Keratinocyte (primary cell): ENCODE results near the gene NHERF2. TPM values are rescaled to one million over a fixed set of nuclear protein-coding genes. Genes with fewer than 3 reads are reported as not detected.

Experiments
- DNase-seq: peaks from one replicate; pipeline ENCODE4 v3.0.0-alpha.2; 2011; ENCODE audit warnings: low read depth, missing footprints, low spot score
- FAIRE-seq: peaks from 2 replicates; lab custom pipeline; 2011; peaks lifted over from hg19 to GRCh38; lab: Jason Lieb, UNC
- H2AFZ ChIP-seq: 2 replicates; pipeline ENCODE4 v1.6.0; 2012; ENCODE audit warnings: low read length, control low read depth, inconsistent platforms; ENCODE audit not compliant: control insufficient read depth
- H3K27ac ChIP-seq: 2 replicates; pipeline ENCODE4 v1.5.1; 2011; ENCODE audit warnings: low read length; ENCODE audit not compliant: control insufficient read depth, insufficient read depth
- H3K27me3 ChIP-seq: 3 replicates; pipeline ENCODE4 v1.6.0; 2011; ENCODE audit warnings: low read length; ENCODE audit not compliant: control insufficient read depth, insufficient read depth; ENCODE audit errors: extremely low read depth
- H3K36me3 ChIP-seq, 2 experiments: 2 replicates in 1 of 2; 3 replicates in 1 of 2; pipeline ENCODE4 v1.5.1; 2011; ENCODE audit warnings: low read length in 2 of 2, mild to moderate bottlenecking in 1 of 2; ENCODE audit not compliant: control insufficient read depth in 2 of 2, insufficient read depth in 2 of 2; ENCODE audit errors: extremely low read depth in 1 of 2
- H3K4me1 ChIP-seq: 3 replicates; pipeline ENCODE4 v1.5.1; 2011; ENCODE audit warnings: low read length; ENCODE audit not compliant: control insufficient read depth, insufficient read depth; ENCODE audit errors: extremely low read depth
- H3K4me2 ChIP-seq: 3 replicates; pipeline ENCODE4 v1.6.0; 2011; ENCODE audit warnings: low read depth, low read length; ENCODE audit not compliant: control insufficient read depth, insufficient read depth; ENCODE audit errors: extremely low read depth
- H3K4me3 ChIP-seq, 3 experiments: fragments of 200-600 bp in 1 of 3; sonication (generic) in 1 of 3; 2 replicates in 2 of 3; 3 replicates in 1 of 3; pipeline ENCODE4 v1.5.1; 2011 to 2016; ENCODE audit warnings: low read length in 3 of 3, mild to moderate bottlenecking in 3 of 3, control low read depth in 2 of 3, inconsistent platforms in 1 of 3, low read depth in 1 of 3, mixed read lengths in 1 of 3, mixed run types in 1 of 3, moderate library complexity in 1 of 3; ENCODE audit not compliant: control insufficient read depth in 2 of 3, insufficient read depth in 2 of 3; ENCODE audit errors: extremely low read depth in 1 of 3
- H3K79me2 ChIP-seq: 2 replicates; pipeline ENCODE4 v1.6.0; 2012; ENCODE audit warnings: low read length; ENCODE audit not compliant: control insufficient read depth, insufficient read depth
- H3K9ac ChIP-seq: 3 replicates; pipeline ENCODE4 v1.6.0; 2011; ENCODE audit warnings: low read length; ENCODE audit not compliant: control insufficient read depth, insufficient read depth; ENCODE audit errors: extremely low read depth
- H3K9me1 ChIP-seq: 3 replicates; pipeline ENCODE4 v1.6.0; 2011; ENCODE audit warnings: low read length; ENCODE audit not compliant: control insufficient read depth, insufficient read depth; ENCODE audit errors: extremely low read depth
- H3K9me3 ChIP-seq: 2 replicates; pipeline ENCODE4 v1.5.1; 2012; ENCODE audit warnings: low read depth, low read length; ENCODE audit not compliant: control insufficient read depth
- H4K20me1 ChIP-seq: 3 replicates; pipeline ENCODE4 v1.6.0; 2011; ENCODE audit warnings: low read length; ENCODE audit not compliant: control insufficient read depth, insufficient read depth; ENCODE audit errors: extremely low read depth
- EZH2 ChIP-seq: IDR thresholded peaks from one replicate; pipeline ENCODE4 v1.6.1; 2012; ENCODE audit warnings: inconsistent platforms, mild to moderate bottlenecking, low read length, moderate library complexity
- dilution Hi-C: fragments of 300-500 bp; cut with MboI; formaldehyde crosslinking; loops from one replicate; pipeline ENCODE4 v1.7.0; 2020; ENCODE audit warnings: low sequenced_read_pairs; ENCODE audit not compliant: extremely low pct_ligation_motif_present
- polyA plus RNA-seq, 5 experiments: library from polyadenylated mRNA; depleted of rRNA in 3 of 5; stranded (reverse) in 3 of 5; stranded (forward) in 1 of 5; unstranded in 1 of 5; fragments of >200 nt; gene quantifications; 1 replicate in 1 of 5; 2 replicates in 3 of 5; 3 replicates in 1 of 5; pipeline versions ENCODE4 v1.2.1 to v1.2.3, GENCODE V29; 2011 to 2012; ENCODE audit warnings: missing spikeins in 2 of 5, low read depth in 1 of 5, low replicate concordance in 1 of 5
- TF ChIP-seq, protein P1 (sequence below), 3 experiments: IDR thresholded peaks in 1 of 3; conservative IDR thresholded peaks in 1 of 3; optimal IDR thresholded peaks in 1 of 3; 2 replicates in 2 of 3; 3 replicates in 1 of 3; pipeline versions ENCODE3 to v1.5.1; 2011; ENCODE audit warnings: low read length in 3 of 3, mild to moderate bottlenecking in 3 of 3, moderate library complexity in 2 of 3, control low read depth in 1 of 3, inconsistent platforms in 1 of 3; ENCODE audit not compliant: insufficient read depth in 2 of 3; ENCODE audit errors: extremely low read depth in 1 of 3

The NHERF2 gene
- polyA plus RNA-seq, 1 donor (not counting 4 experiments of a cell fraction or from before 2014, with no cell fraction given) = 5.9 TPM

DNA sequence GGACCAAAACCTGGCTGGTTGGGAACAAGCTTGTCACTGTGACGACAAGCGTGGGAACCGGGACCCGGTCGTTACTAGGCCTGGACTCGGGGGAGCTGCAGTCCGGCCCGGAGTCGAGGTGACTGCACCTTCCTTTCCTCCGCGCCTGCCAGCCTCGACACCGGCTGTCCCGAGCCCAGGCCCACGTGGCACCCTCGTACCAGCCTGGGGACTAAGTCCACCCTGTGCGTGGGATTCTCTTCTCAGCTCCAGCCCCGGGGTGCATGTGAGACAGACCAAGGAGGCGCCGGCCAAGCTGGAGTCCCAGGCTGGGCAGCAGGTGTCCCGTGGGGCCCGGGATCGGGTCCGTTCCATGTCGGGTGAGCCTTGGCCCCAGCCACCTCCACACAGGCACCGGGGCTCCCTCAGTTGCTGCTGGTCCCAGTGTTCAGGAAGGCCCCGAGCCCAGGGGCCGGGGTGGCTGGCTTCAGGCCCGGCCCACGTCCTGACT lies 52.7 kb downstream of the NHERF2 start:
- TF ChIP-seq EZH2 = no peak
- TF ChIP-seq, protein P1, sequence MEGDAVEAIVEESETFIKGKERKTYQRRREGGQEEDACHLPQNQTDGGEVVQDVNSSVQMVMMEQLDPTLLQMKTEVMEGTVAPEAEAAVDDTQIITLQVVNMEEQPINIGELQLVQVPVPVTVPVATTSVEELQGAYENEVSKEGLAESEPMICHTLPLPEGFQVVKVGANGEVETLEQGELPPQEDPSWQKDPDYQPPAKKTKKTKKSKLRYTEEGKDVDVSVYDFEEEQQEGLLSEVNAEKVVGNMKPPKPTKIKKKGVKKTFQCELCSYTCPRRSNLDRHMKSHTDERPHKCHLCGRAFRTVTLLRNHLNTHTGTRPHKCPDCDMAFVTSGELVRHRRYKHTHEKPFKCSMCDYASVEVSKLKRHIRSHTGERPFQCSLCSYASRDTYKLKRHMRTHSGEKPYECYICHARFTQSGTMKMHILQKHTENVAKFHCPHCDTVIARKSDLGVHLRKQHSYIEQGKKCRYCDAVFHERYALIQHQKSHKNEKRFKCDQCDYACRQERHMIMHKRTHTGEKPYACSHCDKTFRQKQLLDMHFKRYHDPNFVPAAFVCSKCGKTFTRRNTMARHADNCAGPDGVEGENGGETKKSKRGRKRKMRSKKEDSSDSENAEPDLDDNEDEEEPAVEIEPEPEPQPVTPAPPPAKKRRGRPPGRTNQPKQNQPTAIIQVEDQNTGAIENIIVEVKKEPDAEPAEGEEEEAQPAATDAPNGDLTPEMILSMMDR (optimal IDR thresholded peaks at IDR 0.05 in 1 of 3, IDR thresholded peaks at IDR 0.05 in 1 of 3, conservative IDR thresholded peaks at IDR 0.05 in 1 of 3; ENCODE audit: extremely low read depth in 1 of 3, insufficient read depth in 2 of 3, low read length in 3 of 3) = no peak
- H3K36me3 ChIP-seq = peaks cover 27 to 31% of the 10 kb centered on the region in 2 experiments
- no peak for DNase-seq

DNA sequence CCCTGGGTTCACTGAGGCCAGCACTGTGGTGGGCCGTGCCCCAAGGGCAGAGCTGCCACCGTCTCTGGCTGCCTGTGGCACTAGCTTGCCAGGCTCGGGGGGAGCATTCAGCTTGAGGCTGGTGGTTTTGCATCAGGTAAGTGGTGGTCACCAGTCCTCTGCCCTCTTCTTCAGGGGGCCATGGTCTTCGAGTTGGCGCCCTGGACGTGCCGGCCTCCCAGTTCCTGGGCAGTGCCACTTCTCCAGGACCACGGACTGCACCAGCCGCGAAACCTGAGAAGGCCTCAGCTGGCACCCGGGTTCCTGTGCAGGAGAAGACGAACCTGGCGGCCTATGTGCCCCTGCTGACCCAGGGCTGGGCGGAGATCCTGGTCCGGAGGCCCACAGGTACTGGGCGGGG lies 53.3 kb downstream of the NHERF2 start:
- TF ChIP-seq, protein P1 (optimal IDR thresholded peaks at IDR 0.05 in 1 of 3, IDR thresholded peaks at IDR 0.05 in 1 of 3, conservative IDR thresholded peaks at IDR 0.05 in 1 of 3; ENCODE audit: extremely low read depth in 1 of 3, insufficient read depth in 2 of 3, low read length in 3 of 3) = no peak
- FAIRE-seq (no peak), DNase-seq (no peak)
- H2AFZ ChIP-seq = no peak overlapping the region
- no peak overlapping the region for H3K4me3 ChIP-seq
- H3K9me3 ChIP-seq = no peaks in the 10 kb centered on the region
- peaks cover 27 to 34% of the 10 kb centered on the region in 2 experiments for H3K36me3 ChIP-seq
- no peak overlapping the region for H3K9ac ChIP-seq
- dilution Hi-C loops = no loop called here
- no peaks in the 10 kb centered on the region for H3K27me3 ChIP-seq
- H3K9me1 ChIP-seq = no peaks in the 10 kb centered on the region
- no peak overlapping the region for H3K27ac ChIP-seq
- H3K4me1 ChIP-seq = peaks cover 15% of the 10 kb centered on the region
- H3K79me2 ChIP-seq = no peaks in the 10 kb centered on the region
- peaks cover 2% of the 10 kb centered on the region for H4K20me1 ChIP-seq
- no peak overlapping the region for H3K4me2 ChIP-seq

More for the DNA sequence above, 52.7 kb downstream of the NHERF2 start:
- dilution Hi-C loops = no loop called here
- Histone ChIP-seq H3K9me1 (no peaks in the 10 kb centered on the region), H3K4me2 (peak overlapping the region; percentile 49), H3K4me3 (no peak overlapping the region), H3K27me3 (no peaks in the 10 kb centered on the region), H3K9ac (no peak overlapping the region), H3K79me2 (no peaks in the 10 kb centered on the region), H3K4me1 (peaks cover 15% of the 10 kb centered on the region), H3K9me3 (no peaks in the 10 kb centered on the region), H3K27ac (no peak overlapping the region), H2AFZ (no peak overlapping the region), H4K20me1 (no peaks in the 10 kb centered on the region)
- FAIRE-seq = no peak
